Upper lobe of left lung (tissue), 6 donors: Measurements from ENCODE around the gene ITGA2. TPM values are rescaled to one million over a fixed set of nuclear protein-coding genes. Genes with fewer than 3 reads are reported as not detected.

Experiments used
- ATAC-seq, 2 donors: fragments of 200-7000 bp; cut with Tn5 transposase; one replicate each; pipeline ENCODE4 v1.9.1; 2022; ENCODE audit warnings: mild to moderate bottlenecking in 2 of 2, moderate library complexity in 2 of 2; ENCODE audit not compliant: low FRiP score in 2 of 2
- DNase-seq, 2 donors: peaks; one replicate each; pipeline ENCODE4 v3.0.0-alpha.2; 2019 to 2020
- H3K27ac ChIP-seq, 4 donors: fragments of 200-600 bp; sonication (generic); one replicate each; pipeline ENCODE4 v1.5.1; 2016 to 2019
- H3K27me3 ChIP-seq, 4 donors: fragments of 200-600 bp; sonication (generic); one replicate each; pipeline ENCODE4 v1.5.1; 2017 to 2019
- H3K36me3 ChIP-seq, 4 donors: fragments of 200-600 bp; sonication (generic); one replicate each; pipeline ENCODE4 v1.5.1; 2016 to 2019
- H3K4me1 ChIP-seq, 4 donors: fragments of 200-600 bp; sonication (generic); one replicate each; pipeline ENCODE4 v1.5.1; 2018 to 2019
- H3K4me3 ChIP-seq, 4 donors: fragments of 200-600 bp; sonication (generic); one replicate each; pipeline ENCODE4 v1.5.1; 2017 to 2019; ENCODE audit warnings: mild to moderate bottlenecking in 2 of 4, moderate library complexity in 1 of 4
- H3K9me3 ChIP-seq, 4 donors: fragments of 200-600 bp; sonication (generic); one replicate each; pipeline ENCODE4 v1.5.1; 2018 to 2019
- EP300 ChIP-seq, 4 donors: sonication (generic); formaldehyde crosslinking; IDR thresholded peaks; one replicate each; pipeline ENCODE4 v1.5.1; 2017; ENCODE audit warnings: antibody characterized with exemption in 4 of 4, control low read depth in 2 of 4
- POLR2A ChIP-seq, 4 donors: fragments of 450-650 bp; IDR thresholded peaks; one replicate each; pipeline ENCODE4 v1.5.1; 2016 to 2017; ENCODE audit warnings: antibody characterized with exemption in 4 of 4, mild to moderate bottlenecking in 2 of 4
- POLR2AphosphoS5 ChIP-seq, 2 donors: sonication (generic); formaldehyde crosslinking; IDR thresholded peaks; one replicate each; pipeline ENCODE4 v1.5.1; 2017; ENCODE audit warnings: antibody characterized with exemption in 2 of 2
- WGBS, 2 donors: methylation state at CpG; one replicate each; pipeline ENCODE4 v1.1.5; 2017 to 2018; 5-methylcytosine and 5-hydroxymethylcytosine counted together
- total RNA-seq, 6 donors: library from RNA; depleted of rRNA in 4 of 6; stranded (reverse); fragments of >200 nt in 4 of 6; gene quantifications; one replicate each; pipeline versions ENCODE4 v1.1.0 to v1.2.1, GENCODE V29; 2016 to 2021
- TF ChIP-seq, protein P1 (sequence below), 6 experiments: fragments of 450-650 bp in 4 of 6; fragments of 200-600 bp in 2 of 6; sonication (generic) in 2 of 6; IDR thresholded peaks; one replicate each; pipeline ENCODE4 v1.5.1; 2016 to 2019; ENCODE audit warnings: antibody characterized with exemption in 6 of 6
- donor health status: DM: no; HTN: no; CAD: no; lungs with moderate emphysema.
- donor health status: DM: no; HTN: yes; CAD: no; lungs with severe emphysema.

ITGA2 gene
- total RNA-seq, 6 donors from 2014 or later = 4.2 to 45.8 (median 13.7) TPM

- Histone ChIP-seq H3K27ac (no peak overlapping the region), H3K4me1 (peaks cover 7 to 16% (median 10%) of the 10 kb centered on the region in 4 donors), H3K4me3 (no peak overlapping the region), H3K36me3 (peaks cover 0 to 4% (median 0%) of the 10 kb centered on the region in 4 donors), H3K27me3 (no peaks in the 10 kb centered on the region), H3K9me3 (no peaks in the 10 kb centered on the region)
- WGBS, 2 donors = 85 to 100% methylated on average over 1 of the region's 1 CpG
- TF ChIP-seq EP300 (IDR thresholded peaks at IDR 0.05) (no peak), POLR2AphosphoS5 (IDR thresholded peaks at IDR 0.05) (no peak), POLR2A (IDR thresholded peaks at IDR 0.05) (no peak)
- TF ChIP-seq, protein P1, sequence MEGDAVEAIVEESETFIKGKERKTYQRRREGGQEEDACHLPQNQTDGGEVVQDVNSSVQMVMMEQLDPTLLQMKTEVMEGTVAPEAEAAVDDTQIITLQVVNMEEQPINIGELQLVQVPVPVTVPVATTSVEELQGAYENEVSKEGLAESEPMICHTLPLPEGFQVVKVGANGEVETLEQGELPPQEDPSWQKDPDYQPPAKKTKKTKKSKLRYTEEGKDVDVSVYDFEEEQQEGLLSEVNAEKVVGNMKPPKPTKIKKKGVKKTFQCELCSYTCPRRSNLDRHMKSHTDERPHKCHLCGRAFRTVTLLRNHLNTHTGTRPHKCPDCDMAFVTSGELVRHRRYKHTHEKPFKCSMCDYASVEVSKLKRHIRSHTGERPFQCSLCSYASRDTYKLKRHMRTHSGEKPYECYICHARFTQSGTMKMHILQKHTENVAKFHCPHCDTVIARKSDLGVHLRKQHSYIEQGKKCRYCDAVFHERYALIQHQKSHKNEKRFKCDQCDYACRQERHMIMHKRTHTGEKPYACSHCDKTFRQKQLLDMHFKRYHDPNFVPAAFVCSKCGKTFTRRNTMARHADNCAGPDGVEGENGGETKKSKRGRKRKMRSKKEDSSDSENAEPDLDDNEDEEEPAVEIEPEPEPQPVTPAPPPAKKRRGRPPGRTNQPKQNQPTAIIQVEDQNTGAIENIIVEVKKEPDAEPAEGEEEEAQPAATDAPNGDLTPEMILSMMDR (IDR thresholded peaks at IDR 0.05) = no peak
- DNase-seq (no peak), ATAC-seq (peak in 1 of 2 donors; percentile 43)
Observed at GRCh38 chr5:53003144-53003543, 14.0 kb downstream of the ITGA2 start.

DNA sequence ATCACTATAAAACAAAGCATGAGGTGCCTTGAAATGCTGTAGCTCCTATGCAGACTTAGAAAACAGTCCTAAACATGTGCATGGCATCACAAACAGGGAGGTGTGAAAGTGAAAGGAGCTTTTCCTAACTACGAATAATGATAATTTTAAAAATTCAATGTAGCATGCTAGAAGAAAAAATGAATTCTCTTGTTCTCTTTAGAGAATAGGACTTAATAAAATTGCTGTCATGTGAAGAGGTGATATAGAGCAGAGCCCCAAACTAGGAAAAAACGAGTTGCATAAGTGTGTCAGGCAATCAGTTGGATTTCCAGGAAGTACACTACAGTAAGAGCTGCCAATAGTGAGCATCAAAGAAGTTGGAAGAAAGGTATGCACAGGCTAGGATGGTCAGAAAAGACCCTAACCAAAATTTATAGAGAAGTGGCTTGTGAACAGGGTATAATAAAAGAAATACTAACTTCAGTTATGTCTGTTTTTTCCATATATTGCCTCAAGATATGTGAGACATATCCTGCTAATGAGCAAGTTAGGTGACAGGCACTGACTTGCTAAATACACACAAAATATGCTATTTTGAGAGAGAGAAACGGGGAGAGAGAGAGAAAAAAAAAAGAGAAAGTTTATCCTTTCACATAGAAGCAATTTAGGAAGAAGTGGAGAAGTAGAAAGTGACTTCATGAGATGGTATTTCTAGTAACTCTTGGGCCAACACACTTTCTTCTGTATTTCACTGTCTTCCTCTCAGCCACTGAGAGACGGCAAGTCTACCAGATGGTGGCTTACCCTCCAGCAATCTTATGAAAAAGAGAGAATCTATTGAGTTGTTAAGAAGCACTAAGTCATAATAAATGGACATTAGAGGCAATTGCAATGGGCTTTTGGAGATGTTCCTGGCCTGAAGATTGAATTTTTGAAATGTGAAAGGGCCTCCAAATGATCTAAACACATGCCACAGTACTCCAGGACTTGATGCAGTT lies 18.0 kb downstream of the ITGA2 start:
- DNase-seq = no peak
- 48 to 55% methylated on average over 4 of the region's 4 CpGs for WGBS, 2 donors
- TF ChIP-seq, protein P1 (IDR thresholded peaks at IDR 0.05) = no peak
- no peak for TF ChIP-seq POLR2AphosphoS5 (IDR thresholded peaks at IDR 0.05)
- no peak for TF ChIP-seq POLR2A (IDR thresholded peaks at IDR 0.05)
- TF ChIP-seq EP300 (IDR thresholded peaks at IDR 0.05) = no peak
- Histone ChIP-seq H3K4me1 (peaks cover 7 to 16% (median 10%) of the 10 kb centered on the region in 4 donors), H3K4me3 (no peak overlapping the region), H3K27me3 (no peaks in the 10 kb centered on the region), H3K27ac (peak overlapping the region in 1 of 4 donors; percentile 4), H3K36me3 (peaks cover 0 to 4% (median 0%) of the 10 kb centered on the region in 4 donors), H3K9me3 (no peaks in the 10 kb centered on the region)
- ATAC-seq = no peak

DNA sequence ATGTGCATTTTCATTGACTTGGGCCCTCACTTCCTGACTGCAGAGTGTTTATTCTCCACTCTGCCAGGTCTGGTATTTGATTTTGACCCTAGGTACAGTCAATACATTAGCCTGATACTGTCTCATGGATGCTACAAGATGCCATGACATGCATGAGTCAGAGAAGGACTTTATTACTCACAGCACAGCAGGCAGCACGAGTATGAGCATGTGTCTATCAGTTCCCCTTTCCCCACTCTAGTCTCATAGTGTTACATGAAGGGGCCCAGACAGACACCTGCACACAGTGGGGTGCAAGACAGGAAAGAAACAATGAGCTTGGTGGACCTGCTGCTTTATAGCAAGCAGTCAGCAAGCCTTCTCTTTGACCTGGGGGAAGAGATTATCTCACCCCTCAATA lies 19.6 kb downstream of the ITGA2 start:
- no peak for ATAC-seq
- WGBS, 2 donors = 25 to 48% methylated on average over 1 of the region's 1 CpG
- Histone ChIP-seq H3K9me3 (no peaks in the 10 kb centered on the region), H3K4me3 (no peak overlapping the region), H3K4me1 (peaks cover 7 to 16% (median 10%) of the 10 kb centered on the region in 4 donors), H3K36me3 (peaks cover 0 to 4% (median 0%) of the 10 kb centered on the region in 4 donors), H3K27me3 (no peaks in the 10 kb centered on the region), H3K27ac (no peak overlapping the region)
- DNase-seq = no peak
- no peak for TF ChIP-seq EP300 (IDR thresholded peaks at IDR 0.05)
- TF ChIP-seq POLR2A (IDR thresholded peaks at IDR 0.05) = no peak
- no peak for TF ChIP-seq POLR2AphosphoS5 (IDR thresholded peaks at IDR 0.05)
- TF ChIP-seq, protein P1 (IDR thresholded peaks at IDR 0.05) = no peak

DNA sequence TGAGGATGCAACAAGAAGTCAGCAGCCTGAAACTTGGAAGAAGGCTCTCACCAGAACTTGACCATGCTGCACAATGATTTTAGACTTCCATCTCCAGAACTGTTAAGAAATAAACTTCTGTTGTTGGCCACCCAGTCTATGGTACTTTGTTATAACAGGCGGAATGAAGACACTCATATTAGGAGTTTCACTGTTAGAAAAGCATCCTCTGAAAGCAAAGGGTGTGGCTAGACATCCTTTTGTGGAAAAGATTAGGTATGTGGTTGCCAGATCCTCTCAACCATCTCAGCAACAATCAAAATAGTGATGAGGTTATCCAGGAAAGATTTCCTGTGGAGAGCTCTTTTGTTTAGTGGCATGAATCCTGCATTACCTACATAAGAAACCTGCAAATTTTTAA lies 20.7 kb downstream of the ITGA2 start:
- WGBS, 2 donors = 79 to 100% methylated on average over 1 of the region's 1 CpG
- Histone ChIP-seq H3K27me3 (no peaks in the 10 kb centered on the region), H3K27ac (no peak overlapping the region), H3K4me1 (peaks cover 5 to 16% (median 8%) of the 10 kb centered on the region in 4 donors), H3K9me3 (no peaks in the 10 kb centered on the region), H3K4me3 (no peak overlapping the region), H3K36me3 (no peaks in the 10 kb centered on the region)
- ATAC-seq (no peak), DNase-seq (no peak)
- TF ChIP-seq POLR2AphosphoS5 (IDR thresholded peaks at IDR 0.05) = no peak
- no peak for TF ChIP-seq POLR2A (IDR thresholded peaks at IDR 0.05)
- TF ChIP-seq, protein P1 (IDR thresholded peaks at IDR 0.05) = no peak
- TF ChIP-seq EP300 (IDR thresholded peaks at IDR 0.05) = no peak
